ENCODE data around the gene MAN1A1.
"Not testable (repeated sequence)": the region's sequence is repeated elsewhere in the genome, so short reads cannot be mapped to it uniquely, and the experiment has no call there.

MAN1A1 gene

GRCh38 chr6:119190176-119190575 is 159.4 kb downstream of the MAN1A1 start:
- no peak for DNase-seq

GRCh38 chr6:119189498-119189897 is 160.1 kb downstream of the MAN1A1 start:
- no peak for DNase-seq

- no peak for DNase-seq
These were observed 162.0 kb downstream of the MAN1A1 start for GRCh38 chr6:119187596-119187995.

- DNase-seq: no peak
These were observed 163.1 kb downstream of the MAN1A1 start for GRCh38 chr6:119186490-119186889.

- DNase-seq: no peak
These were observed 165.4 kb downstream of the MAN1A1 start for GRCh38 chr6:119184008-119184648.

GRCh38 chr6:119183457-119183856 is 166.1 kb downstream of the MAN1A1 start:
- DNase-seq: no peak

GRCh38 chr6:119182875-119183274 is 166.7 kb downstream of the MAN1A1 start:
- no peak for DNase-seq

GRCh38 chr6:119182216-119182803 is 167.3 kb downstream of the MAN1A1 start:
- no peak for DNase-seq

GRCh38 chr6:119181046-119181445 is 168.5 kb downstream of the MAN1A1 start:
- DNase-seq: no peak

GRCh38 chr6:119179842-119180241 is 169.7 kb downstream of the MAN1A1 start:
- DNase-seq: no peak

GRCh38 chr6:119179062-119179461 is 170.5 kb downstream of the MAN1A1 start:
- DNase-seq: no peak

GRCh38 chr6:119176445-119176844 is 173.1 kb downstream of the MAN1A1 start:
- DNase-seq: no peak

GRCh38 chr6:119174879-119175817 is 174.4 kb downstream of the MAN1A1 start:
- DNase-seq: no peak

- no peak for DNase-seq
These were observed 175.5 kb downstream of the MAN1A1 start for GRCh38 chr6:119174085-119174445.

- no peak for DNase-seq
These were observed 176.1 kb downstream of the MAN1A1 start for GRCh38 chr6:119173249-119174084.

GRCh38 chr6:119172824-119173223 is 176.7 kb downstream of the MAN1A1 start:
- DNase-seq: no peak

GRCh38 chr6:119171864-119172588 is 177.5 kb downstream of the MAN1A1 start:
- DNase-seq: no peak

GRCh38 chr6:119171088-119171841 is 178.3 kb downstream of the MAN1A1 start:
- DNase-seq: no peak

GRCh38 chr6:119170447-119171087 is 179.0 kb downstream of the MAN1A1 start:
- DNase-seq: no peak

- no peak for DNase-seq
These were observed 179.5 kb downstream of the MAN1A1 start for GRCh38 chr6:119170103-119170446.

GRCh38 chr6:119169355-119169754 is 180.2 kb downstream of the MAN1A1 start:
- DNase-seq: not testable (repeated sequence)

All from CD4-positive, alpha-beta T cell treated with Interferon gamma for 1 hour (primary cell).